H1 (cell line): ENCODE data around the gene GLCE. TPM values are rescaled to one million over a fixed set of nuclear protein-coding genes. Genes with fewer than 3 reads are reported as not detected.

Experiments
- CTCF ChIA-PET: fragments of 300-600 bp; sonication (Branson Sonifier 250); formaldehyde crosslinking; loops from one replicate; lab custom pipeline; 2021; ENCODE audit not compliant: partially characterized antibody; lab: Charles Lee
- POLR2A ChIA-PET: fragments of 300-600 bp; sonication (Branson Sonifier 250); formaldehyde crosslinking; loops from one replicate; lab custom pipeline; 2021; ENCODE audit warnings: inconsistent platforms; ENCODE audit not compliant: partially characterized antibody; lab: Charles Lee
- DNase-seq, 2 experiments: peaks; one replicate each; pipeline versions ENCODE4 v3.0.0 to v3.0.0-alpha.2; 2010 to 2022; ENCODE audit warnings: low spot score in 2 of 2, low read depth in 1 of 2, mixed read lengths in 1 of 2
- FAIRE-seq: peaks from 2 replicates; lab custom pipeline; 2011; peaks lifted over from hg19 to GRCh38; lab: Jason Lieb, UNC
- H2AFZ ChIP-seq: 2 replicates; pipeline ENCODE4 v1.8.1; 2012; ENCODE audit warnings: low read length, inconsistent platforms
- H2AK5ac ChIP-seq: 2 replicates; pipeline ENCODE4 v1.6.1; 2013; ENCODE audit warnings: low read depth, low read length
- H2BK120ac ChIP-seq: replicated peaks from 2 replicates; pipeline ENCODE3; 2013; ENCODE audit warnings: low read depth, low read length, inconsistent platforms
- H2BK12ac ChIP-seq: 2 replicates; pipeline ENCODE4 v1.6.1; 2013; ENCODE audit warnings: low read depth, low read length
- H2BK15ac ChIP-seq: 2 replicates; pipeline ENCODE4 v1.6.1; 2013; ENCODE audit warnings: low read length
- H2BK20ac ChIP-seq: 2 replicates; pipeline ENCODE4 v1.6.1; 2013; ENCODE audit warnings: low read length
- H2BK5ac ChIP-seq: 2 replicates; pipeline ENCODE4 v1.6.1; 2013; ENCODE audit warnings: low read depth, low read length
- H3K14ac ChIP-seq: 2 replicates; pipeline ENCODE4 v1.6.1; 2013; ENCODE audit warnings: inconsistent platforms; ENCODE audit not compliant: insufficient read length
- H3K18ac ChIP-seq: 2 replicates; pipeline ENCODE4 v1.6.1; 2013; ENCODE audit warnings: low read length; ENCODE audit errors: extremely low read depth
- H3K23ac ChIP-seq: 2 replicates; pipeline ENCODE4 v1.6.1; 2013; ENCODE audit warnings: inconsistent platforms; ENCODE audit not compliant: insufficient read length
- H3K23me2 ChIP-seq: 2 replicates; pipeline ENCODE4 v1.6.1; 2013; ENCODE audit warnings: low read depth, low read length
- H3K27ac ChIP-seq: 2 replicates; pipeline ENCODE4 v1.6.1; 2011; ENCODE audit warnings: low read depth, low read length, inconsistent platforms
- H3K27me3 ChIP-seq, 4 experiments: replicated peaks in 1 of 4; 1 replicate in 1 of 4; 2 replicates in 3 of 4; pipeline versions ENCODE4 v1.6.1 to v1.8.1; 2011 to 2013; ENCODE audit warnings: low read length in 3 of 4, mild to moderate bottlenecking in 3 of 4, inconsistent platforms in 2 of 4, mixed read lengths in 2 of 4, moderate library complexity in 1 of 4; ENCODE audit not compliant: control insufficient read depth in 3 of 4, insufficient read depth in 3 of 4; ENCODE audit errors: extremely low read depth in 1 of 4
- H3K36me3 ChIP-seq, 4 experiments: 2 replicates each; pipeline versions ENCODE4 v1.6.1 to v1.8.1; 2011 to 2013; ENCODE audit warnings: mild to moderate bottlenecking in 4 of 4, low read length in 3 of 4, moderate library complexity in 2 of 4, control low read depth in 1 of 4, inconsistent platforms in 1 of 4; ENCODE audit not compliant: insufficient read depth in 4 of 4, control insufficient read depth in 2 of 4
- H3K4ac ChIP-seq: replicated peaks from 2 replicates; pipeline ENCODE3; 2013; ENCODE audit warnings: low read length, low read depth, mixed read lengths, inconsistent platforms; ENCODE audit not compliant: insufficient read length
- H3K4me1 ChIP-seq, 4 experiments: replicated peaks in 1 of 4; 1 replicate in 1 of 4; 2 replicates in 3 of 4; pipeline versions ENCODE4 v1.6.1 to v1.8.1; 2011 to 2013; ENCODE audit warnings: low read length in 3 of 4, inconsistent platforms in 2 of 4, mixed read lengths in 1 of 4; ENCODE audit not compliant: insufficient read depth in 4 of 4, control insufficient read depth in 3 of 4
- H3K4me2 ChIP-seq, 2 experiments: 2 replicates each; pipeline versions ENCODE4 v1.6.1 to v1.8.1; 2011 to 2013; ENCODE audit warnings: low read depth in 2 of 2, low read length in 2 of 2, control low read depth in 1 of 2, inconsistent platforms in 1 of 2, mild to moderate bottlenecking in 1 of 2; ENCODE audit not compliant: insufficient read depth in 1 of 2
- H3K4me3 ChIP-seq, 4 experiments: fragments of 200-600, 300-600 bp in 1 of 4; sonication (generic), shearing (Covaris generic), sonication (Bioruptor Twin) in 1 of 4; 2 replicates each; pipeline versions ENCODE4 v1.5.1 to v1.8.1; 2011 to 2016; ENCODE audit warnings: low read length in 4 of 4, low read depth in 3 of 4, control low read depth in 2 of 4, inconsistent platforms in 2 of 4, mild to moderate bottlenecking in 2 of 4, mixed read lengths in 1 of 4, moderate library complexity in 1 of 4; ENCODE audit not compliant: insufficient read depth in 2 of 4; ENCODE audit errors: extremely low read depth in 1 of 4
- H3K56ac ChIP-seq: replicated peaks from 2 replicates; pipeline ENCODE3; 2013; ENCODE audit warnings: low read depth, mild to moderate bottlenecking, mixed read lengths, low read length, inconsistent platforms; ENCODE audit not compliant: insufficient read length
- H3K79me1 ChIP-seq: 2 replicates; pipeline ENCODE4 v1.6.1; 2013; ENCODE audit warnings: low read depth, low read length, control low read depth
- H3K79me2 ChIP-seq, 2 experiments: 2 replicates each; pipeline versions ENCODE4 v1.6.1 to v1.8.1; 2012 to 2013; ENCODE audit warnings: low read length in 2 of 2, mild to moderate bottlenecking in 2 of 2, inconsistent platforms in 1 of 2; ENCODE audit not compliant: insufficient read depth in 2 of 2, control insufficient read depth in 1 of 2
- H3K9ac ChIP-seq, 4 experiments: replicated peaks in 1 of 4; 1 replicate in 1 of 4; 2 replicates in 3 of 4; pipeline versions ENCODE4 v1.6.1 to v1.8.1; 2011 to 2013; ENCODE audit warnings: low read depth in 3 of 4, low read length in 3 of 4, control low read depth in 2 of 4, mild to moderate bottlenecking in 2 of 4, moderate library complexity in 2 of 4, inconsistent platforms in 1 of 4; ENCODE audit errors: extremely low read depth in 1 of 4
- H3K9me3 ChIP-seq, 2 experiments: 2 replicates each; pipeline versions ENCODE4 v1.6.1 to v1.8.1; 2012 to 2013; ENCODE audit warnings: mild to moderate bottlenecking in 2 of 2, moderate library complexity in 2 of 2, control low read depth in 1 of 2, inconsistent platforms in 1 of 2, low read depth in 1 of 2, low read length in 1 of 2, mixed read lengths in 1 of 2; ENCODE audit not compliant: insufficient read depth in 2 of 2
- H4K20me1 ChIP-seq, 2 experiments: replicated peaks in 1 of 2; 2 replicates each; pipeline versions ENCODE3 to v1.8.1; 2011 to 2013; ENCODE audit warnings: inconsistent platforms in 2 of 2, low read length in 2 of 2, mild to moderate bottlenecking in 1 of 2; ENCODE audit not compliant: insufficient read depth in 2 of 2, control insufficient read depth in 1 of 2
- H4K5ac ChIP-seq: 2 replicates; pipeline ENCODE4 v1.6.1; 2013; ENCODE audit warnings: low read length, low read depth, mixed read lengths, inconsistent platforms; ENCODE audit not compliant: insufficient read length
- H4K8ac ChIP-seq: 2 replicates; pipeline ENCODE4 v1.8.0; 2013; ENCODE audit warnings: mild to moderate bottlenecking, moderate library complexity, low read length, inconsistent platforms; ENCODE audit not compliant: insufficient read depth; ENCODE audit errors: extremely low read depth
- H4K91ac ChIP-seq: replicated peaks from 2 replicates; pipeline ENCODE3; 2013; ENCODE audit warnings: low read length, mixed read lengths, inconsistent platforms; ENCODE audit not compliant: insufficient read length
- BCL11A ChIP-seq, 2 experiments: IDR thresholded peaks; one replicate each; pipeline ENCODE4 v1.6.1; 2011; ENCODE audit warnings: low read depth in 2 of 2, low read length in 2 of 2, mild to moderate bottlenecking in 2 of 2
- SIRT6 ChIP-seq: IDR thresholded peaks from one replicate; pipeline ENCODE4 v1.7.1; 2012; ENCODE audit warnings: low read length, inconsistent platforms
- TBP ChIP-seq: IDR thresholded peaks from 2 replicates; pipeline ENCODE4 v1.6.1; 2011; ENCODE audit warnings: low read depth, low read length, improper control_type of control experiment
- WGBS, 2 experiments: shearing (Covaris generic) in 1 of 2; methylation state at CpG; one replicate each; pipeline versions ENCODE4 v1.1.6 to v1.1.7; 2013 to 2015; ENCODE audit warnings: low lambda C conversion rate in 2 of 2, mixed read lengths in 2 of 2, inconsistent platforms in 1 of 2, low coverage in 1 of 2, missing lambda C conversion rate in 1 of 2; ENCODE audit not compliant: insufficient replicate concordance in 2 of 2, insufficient coverage in 1 of 2, insufficient read length in 1 of 2; ENCODE audit errors: extremely low coverage in 1 of 2, missing lambda C conversion rate in 1 of 2; 5-methylcytosine and 5-hydroxymethylcytosine counted together
- polyA plus RNA-seq, 7 experiments: library from polyadenylated mRNA; depleted of rRNA in 3 of 7; stranded (reverse) in 5 of 7; unstranded in 2 of 7; fragments of >200 nt in 5 of 7; fragments of 200-250 nt in 2 of 7; gene quantifications; 1 replicate in 5 of 7; 2 replicates in 1 of 7; 4 replicates in 1 of 7; pipeline versions ENCODE4 v1.2.1 to v1.2.3, GENCODE V29; 2011 to 2013; ENCODE audit warnings: missing spikeins in 2 of 7, mixed read lengths in 2 of 7
- total RNA-seq: library from RNA; stranded (reverse); fragmentation: NEBNext Ultra II Directional; extraction: Animal tissue kit (Norgen Biotek cat#: 25700); gene quantifications from 2 replicates; pipeline ENCODE4 v1.2.1, GENCODE V29; 2021

GLCE gene
- total and polyA plus RNA-seq, 2 of the 8 experiments (the other 6 are each of a cell fraction or from before 2014, with no cell fraction given), result 17.1 to 22.7 TPM

DNA sequence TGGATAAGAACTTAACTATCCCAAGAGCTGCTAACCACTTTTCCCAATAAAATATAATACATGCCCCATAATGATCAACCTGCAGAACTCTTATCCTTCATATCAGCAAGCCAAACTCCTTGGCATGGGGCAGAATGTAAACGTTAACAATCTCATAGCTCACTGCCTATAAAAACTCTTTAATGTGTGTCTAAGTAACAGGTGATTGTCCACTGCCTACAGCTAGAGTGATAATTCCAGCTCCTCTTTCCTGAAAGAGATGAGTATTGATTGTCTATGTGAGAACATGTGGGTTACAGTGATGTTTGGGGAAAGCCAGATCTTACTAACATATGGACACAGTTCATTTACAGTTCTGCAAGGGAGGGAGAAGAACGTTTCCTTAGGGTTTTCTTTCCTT, 11.3 kb upstream of the GLCE start:
- Histone ChIP-seq H3K4ac (no peak overlapping the region), H3K36me3 (no peaks in the 10 kb centered on the region; a peak in 1 of 8 replicates), H4K8ac (no peak overlapping the region), H2BK120ac (no peak overlapping the region), H3K14ac (no peak overlapping the region), H2BK12ac (no peak overlapping the region), H3K23me2 (no peaks in the 10 kb centered on the region), H3K27ac (no peak overlapping the region), H3K79me2 (no peaks in the 10 kb centered on the region), H3K56ac (no peak overlapping the region), H3K23ac (no peak overlapping the region), H3K18ac (no peak overlapping the region), H3K9ac (no peak overlapping the region), H2BK15ac (no peak overlapping the region), H2AFZ (no peak overlapping the region), H3K4me1 (peaks cover 0 to 5% (median 0%) of the 10 kb centered on the region in 4 experiments; a peak in 2 of 7 replicates), H4K91ac (no peak overlapping the region), H3K79me1 (no peaks in the 10 kb centered on the region), H3K27me3 (no peaks in the 10 kb centered on the region; a peak in 1 of 7 replicates), H2BK20ac (no peak overlapping the region), H3K9me3 (no peaks in the 10 kb centered on the region), H4K5ac (no peak overlapping the region), H2AK5ac (no peak overlapping the region)
- 93% methylated on average over 2 of the region's 2 CpGs; no CpG with 5 or more reads in 1 of the 2 experiments for WGBS, 2 experiments
- CTCF ChIA-PET, result interaction anchor here (0.5 to 1.6 kb wide), 5 partner anchors 9 to 196 kb away, joined by 3 to 5 read pairs (median 3); no protein-coding TSS in a partner anchor
- POLR2A ChIA-PET, result interaction anchor here (0.9 to 2.1 kb wide), 2 partner anchors 9 to 11 kb away, joined by 3 to 6 read pairs; partner anchors contain the start of gene GLCE
- no peak for FAIRE-seq
- TF ChIP-seq TBP (no peak), BCL11A (IDR thresholded peaks at IDR 0.05; ENCODE audit: low read depth in 2 of 2, low read length in 2 of 2) (no peak), SIRT6 (no peak)
- TF ChIP-seq, all 59 proteins: peak for 0
- no peak overlapping the region for H3K4me3 ChIP-seq
- no peak for DNase-seq
- H2BK5ac ChIP-seq, result no peak overlapping the region
- H3K4me2 ChIP-seq, result no peak overlapping the region
- H4K20me1 ChIP-seq, result no peaks in the 10 kb centered on the region
